ENCODE data around the gene IQCB1. TPM values are rescaled to one million over a fixed set of nuclear protein-coding genes. Genes with fewer than 3 reads are reported as not detected.
"Not testable (repeated sequence)": the region's sequence is repeated elsewhere in the genome, so short reads cannot be mapped to it uniquely, and the experiment has no call there.

The IQCB1 gene
- polyA plus RNA-seq, 1 of the 3 experiments (the other 2 are of a cell fraction) = 10.4 TPM

GRCh38 chr3:121781611-121782010 lies 53.2 kb downstream of the IQCB1 start:
- H3K9me2 ChIP-seq = no peaks in the 10 kb centered on the region
- no peak overlapping the region for H3K4me2 ChIP-seq
- H3K36me3 ChIP-seq (replicated peaks in 1 of 2; ENCODE audit: control insufficient read depth in 1 of 2, insufficient read depth in 2 of 2, low read length in 1 of 2) = peaks cover 46 to 53% of the 10 kb centered on the region in 2 experiments
- H3K9ac ChIP-seq = no peak overlapping the region
- H2AFZ ChIP-seq (ENCODE audit: low read depth) = no peak overlapping the region
- no peaks in the 10 kb centered on the region for H4K20me1 ChIP-seq (ENCODE audit: insufficient read depth)
- ChIA-PET CTCF (no interaction called here), POLR2A (no interaction called here)
- no peaks in the 10 kb centered on the region for H3K9me3 ChIP-seq
- H3F3A ChIP-seq (replicated peaks; ENCODE audit: insufficient read depth) = peaks cover 2% of the 10 kb centered on the region
- no peak for DNase-seq
- no peaks in the 10 kb centered on the region for H3K4me1 ChIP-seq (ENCODE audit: control insufficient read depth in 1 of 2, insufficient read depth in 2 of 2, low read depth in 1 of 2, low read length in 1 of 2)
- no peaks in the 10 kb centered on the region for H3K27me3 ChIP-seq (ENCODE audit: insufficient read depth)
- no peaks in the 10 kb centered on the region for H3K79me2 ChIP-seq (ENCODE audit: insufficient read depth)
- TF ChIP-seq GATA2 (CRISPR knock-in tag; IDR thresholded peaks at IDR 0.05) (no peak), RFX5 (IDR thresholded peaks at IDR 0.05; ENCODE audit: low read length) (no peak), GABPA (IDR thresholded peaks at IDR 0.05; ENCODE audit: low read depth) (no peak), USF1 (IDR thresholded peaks at IDR 0.05; ENCODE audit: borderline replicate concordance, low read depth) (no peak), NRF1 (IDR thresholded peaks at IDR 0.05; ENCODE audit: low read depth, low read length) (no peak), CHD2 (IDR thresholded peaks at IDR 0.05; ENCODE audit: low read length, partially characterized antibody) (no peak), TCF12 (IDR thresholded peaks at IDR 0.05) (no peak), MEF2A (IDR thresholded peaks at IDR 0.05; ENCODE audit: borderline replicate concordance, low read depth) (no peak), TEAD4 (IDR thresholded peaks at IDR 0.05; ENCODE audit: borderline replicate concordance, insufficient read depth) (no peak), MXI1 (IDR thresholded peaks at IDR 0.05; ENCODE audit: low read depth, low read length) (no peak)
- TF ChIP-seq, protein P1, sequence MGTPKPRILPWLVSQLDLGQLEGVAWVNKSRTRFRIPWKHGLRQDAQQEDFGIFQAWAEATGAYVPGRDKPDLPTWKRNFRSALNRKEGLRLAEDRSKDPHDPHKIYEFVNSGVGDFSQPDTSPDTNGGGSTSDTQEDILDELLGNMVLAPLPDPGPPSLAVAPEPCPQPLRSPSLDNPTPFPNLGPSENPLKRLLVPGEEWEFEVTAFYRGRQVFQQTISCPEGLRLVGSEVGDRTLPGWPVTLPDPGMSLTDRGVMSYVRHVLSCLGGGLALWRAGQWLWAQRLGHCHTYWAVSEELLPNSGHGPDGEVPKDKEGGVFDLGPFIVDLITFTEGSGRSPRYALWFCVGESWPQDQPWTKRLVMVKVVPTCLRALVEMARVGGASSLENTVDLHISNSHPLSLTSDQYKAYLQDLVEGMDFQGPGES (IDR thresholded peaks at IDR 0.05; ENCODE audit: low read depth, low read length) = no peak
- WGBS (ENCODE audit: low lambda C conversion rate) = 97% methylated on average over 7 of the region's 7 CpGs
- H3K27ac ChIP-seq (ENCODE audit: low read depth in 2 of 2, low read length in 1 of 2) = no peak overlapping the region
- no peak overlapping the region for H3K4me3 ChIP-seq (ENCODE audit: low read depth in 2 of 2, low read length in 1 of 2)

DNA sequence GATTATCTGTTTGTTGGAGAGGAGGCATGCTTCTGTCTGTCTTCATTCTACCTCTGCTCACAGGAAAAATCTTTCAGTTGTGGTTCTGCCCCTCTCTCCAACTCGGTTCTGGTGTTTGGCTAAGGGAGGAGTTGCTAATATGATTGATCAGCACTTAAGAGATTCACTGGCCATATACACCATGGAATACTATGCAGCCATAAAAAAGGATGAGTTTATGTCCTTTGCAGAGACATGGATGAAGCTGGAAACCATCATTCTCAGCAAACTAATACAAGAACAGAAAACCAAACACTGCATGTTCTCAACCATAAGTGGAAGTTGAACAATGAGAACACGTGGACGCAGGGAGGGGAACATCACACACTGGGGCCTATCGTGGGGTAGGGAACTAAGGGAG lies 59.8 kb downstream of the IQCB1 start:
- H3K27ac ChIP-seq (ENCODE audit: low read depth in 2 of 2, low read length in 1 of 2); H2AFZ ChIP-seq (ENCODE audit: low read depth); POLR2A ChIA-PET; H3K9ac ChIP-seq; H3K4me1 ChIP-seq (ENCODE audit: control insufficient read depth in 1 of 2, insufficient read depth in 2 of 2, low read depth in 1 of 2, low read length in 1 of 2); H3F3A ChIP-seq (replicated peaks; ENCODE audit: insufficient read depth); H3K4me2 ChIP-seq; H3K9me3 ChIP-seq; H3K79me2 ChIP-seq (ENCODE audit: insufficient read depth); H3K9me2 ChIP-seq; H4K20me1 ChIP-seq (ENCODE audit: insufficient read depth); CTCF ChIA-PET; H3K4me3 ChIP-seq (ENCODE audit: low read depth in 2 of 2, low read length in 1 of 2); H3K27me3 ChIP-seq (ENCODE audit: insufficient read depth); DNase-seq: not testable (repeated sequence)
- H3K36me3 ChIP-seq (replicated peaks in 1 of 2; ENCODE audit: control insufficient read depth in 1 of 2, insufficient read depth in 2 of 2, low read length in 1 of 2) = peaks cover 46 to 48% of the 10 kb centered on the region in 2 experiments
- 85% methylated on average over 4 of the region's 4 CpGs for WGBS (ENCODE audit: low lambda C conversion rate)

- POLR2A ChIA-PET = no interaction called here
- CTCF ChIA-PET = interaction anchor here (0.8 kb wide), 1 partner anchor 354 kb away, joined by 3 read pairs; no protein-coding TSS in a partner anchor
- H3K79me2 ChIP-seq (ENCODE audit: insufficient read depth) = no peaks in the 10 kb centered on the region
- DNase-seq = no peak
- no peaks in the 10 kb centered on the region for H3K27me3 ChIP-seq (ENCODE audit: insufficient read depth)
- H4K20me1 ChIP-seq (ENCODE audit: insufficient read depth) = no peaks in the 10 kb centered on the region
- H3K9ac ChIP-seq = no peak overlapping the region
- no peak for TF ChIP-seq CTCF (IDR thresholded peaks at IDR 0.05)
- no peak for TF ChIP-seq MEF2A (IDR thresholded peaks at IDR 0.05; ENCODE audit: borderline replicate concordance, low read depth)
- TF ChIP-seq TAF1 (IDR thresholded peaks at IDR 0.05; ENCODE audit: borderline replicate concordance, low read depth, low read length) = no peak
- TF ChIP-seq SIN3A (IDR thresholded peaks at IDR 0.05; ENCODE audit: borderline replicate concordance, low read depth, low read length) = no peak
- TF ChIP-seq NFIC (IDR thresholded peaks at IDR 0.05; ENCODE audit: borderline replicate concordance) = no peak
- TF ChIP-seq USF1 (IDR thresholded peaks at IDR 0.05; ENCODE audit: borderline replicate concordance, low read depth) = no peak
- no peaks in the 10 kb centered on the region for H3K4me1 ChIP-seq (ENCODE audit: control insufficient read depth in 1 of 2, insufficient read depth in 2 of 2, low read depth in 1 of 2, low read length in 1 of 2)
- no peaks in the 10 kb centered on the region for H3K9me3 ChIP-seq
- H3K27ac ChIP-seq (ENCODE audit: low read depth in 2 of 2, low read length in 1 of 2) = no peak overlapping the region
- H3K4me2 ChIP-seq = no peak overlapping the region
- no peaks in the 10 kb centered on the region for H3K9me2 ChIP-seq
- H3K36me3 ChIP-seq (replicated peaks in 1 of 2; ENCODE audit: control insufficient read depth in 1 of 2, insufficient read depth in 2 of 2, low read length in 1 of 2) = peaks cover 20 to 30% of the 10 kb centered on the region in 2 experiments
- no peak overlapping the region for H2AFZ ChIP-seq (ENCODE audit: low read depth)
- H3F3A ChIP-seq (replicated peaks; ENCODE audit: insufficient read depth) = no peaks in the 10 kb centered on the region
- WGBS (ENCODE audit: low lambda C conversion rate) = 100% methylated on average over 1 of the region's 1 CpG
- H3K4me3 ChIP-seq (ENCODE audit: low read depth in 2 of 2, low read length in 1 of 2) = no peak overlapping the region
Observed at GRCh38 chr3:121769246-121769645, 65.6 kb downstream of the IQCB1 start.

Measured in SK-N-SH (cell line).